B cell (primary cell): ENCODE measurements around the gene TRPM4. TPM values are rescaled to one million over a fixed set of nuclear protein-coding genes. Genes with fewer than 3 reads are reported as not detected.
"Not testable (repeated sequence)": the region's sequence is repeated elsewhere in the genome, so short reads cannot be mapped to it uniquely, and the experiment has no call there.

Experiments used
- ATAC-seq: fragments of 200-7000 bp; cut with Tn5 transposase; one replicate; pipeline ENCODE4 v1.10.0; 2021; ENCODE audit warnings: low read depth, mild to moderate bottlenecking, moderate number of reproducible peaks, moderate library complexity
- CTCF ChIA-PET: fragments of 350-600 bp; sonication (Branson Sonifier 250); formaldehyde crosslinking; loops from one replicate; lab custom pipeline; 2021; ENCODE audit warnings: antibody characterized with exemption, inconsistent platforms; lab: Charles Lee
- POLR2A ChIA-PET: fragments of 350-600 bp; sonication (Branson Sonifier 250); formaldehyde crosslinking; loops from one replicate; lab custom pipeline; 2021; ENCODE audit warnings: antibody characterized with exemption; lab: Charles Lee
- DNase-seq: peaks from one replicate; pipeline ENCODE4 v3.0.0; 2013
- H2AFZ ChIP-seq: 2 replicates; pipeline ENCODE4 v1.6.1; 2012; ENCODE audit warnings: mild to moderate bottlenecking, low read depth, low read length; ENCODE audit not compliant: insufficient read depth, poor library complexity, severe bottlenecking
- H3K27ac ChIP-seq, 2 donors: 1 replicate in 1 of 2; 2 replicates in 1 of 2; pipeline ENCODE4 v1.5.1; 2012 to 2013; ENCODE audit warnings: low read length in 2 of 2, mild to moderate bottlenecking in 2 of 2, moderate library complexity in 1 of 2
- H3K27me3 ChIP-seq, 4 experiments: fragments of 200-600 bp in 1 of 4; sonication (generic) in 1 of 4; replicated peaks in 1 of 4; 1 replicate in 2 of 4; 2 replicates in 2 of 4; pipeline versions ENCODE4 v1.6.1 to v1.7.0; 2013 to 2016; ENCODE audit warnings: low read length in 3 of 4, mild to moderate bottlenecking in 2 of 4, mixed read lengths in 1 of 4, moderate library complexity in 1 of 4; ENCODE audit not compliant: insufficient read depth in 4 of 4, control insufficient read depth in 3 of 4; ENCODE audit errors: control extremely low read depth in 1 of 4
- H3K36me3 ChIP-seq, 2 experiments: replicated peaks in 1 of 2; 1 replicate in 1 of 2; 2 replicates in 1 of 2; pipeline versions ENCODE4 v1.6.1 to v1.7.1; 2013; ENCODE audit warnings: low read length in 1 of 2; ENCODE audit not compliant: insufficient read depth in 2 of 2, control insufficient read depth in 1 of 2; ENCODE audit errors: control extremely low read depth in 1 of 2, extremely low read depth in 1 of 2
- H3K4me1 ChIP-seq, 2 donors: fragments of 200-600 bp in 1 of 2; sonication (generic) in 1 of 2; 1 replicate in 1 of 2; 2 replicates in 1 of 2; pipeline versions ENCODE4 v1.5.1 to v1.6.1; 2013 to 2017; ENCODE audit warnings: low read length in 2 of 2; ENCODE audit not compliant: control insufficient read depth in 2 of 2, insufficient read depth in 2 of 2
- H3K4me2 ChIP-seq: replicated peaks from 2 replicates; pipeline ENCODE3; 2012; ENCODE audit warnings: mild to moderate bottlenecking, low read depth, low read length; ENCODE audit not compliant: poor library complexity, severe bottlenecking
- H3K4me3 ChIP-seq, 5 experiments: fragments of 200-600 bp in 1 of 5; sonication (generic) in 1 of 5; 1 replicate in 3 of 5; 2 replicates in 2 of 5; pipeline versions ENCODE4 v1.5.1 to v1.7.0; 2011 to 2016; ENCODE audit warnings: low read length in 4 of 5, mild to moderate bottlenecking in 4 of 5, low read depth in 2 of 5, control low read depth in 1 of 5, moderate library complexity in 1 of 5; ENCODE audit not compliant: insufficient read depth in 1 of 5; ENCODE audit errors: control extremely low read depth in 1 of 5, extremely low read depth in 1 of 5
- H3K79me2 ChIP-seq: fragments of 200-600 bp; sonication (generic); one replicate; pipeline ENCODE4 v1.6.0; 2016; ENCODE audit warnings: low read length; ENCODE audit not compliant: control insufficient read depth, insufficient read depth
- H3K9ac ChIP-seq: fragments of 200-600 bp; sonication (generic); 2 replicates; pipeline ENCODE4 v1.6.1; 2017; ENCODE audit warnings: mild to moderate bottlenecking, low read length, moderate library complexity
- H3K9me3 ChIP-seq, 3 donors: one replicate each; pipeline versions ENCODE4 v1.6.1 to v1.7.1; 2013; ENCODE audit warnings: low read length in 2 of 3; ENCODE audit not compliant: control insufficient read depth in 2 of 3, insufficient read depth in 1 of 3; ENCODE audit errors: control extremely low read depth in 1 of 3
- H4K20me1 ChIP-seq: 2 replicates; pipeline ENCODE4 v1.6.0; 2012; ENCODE audit warnings: mild to moderate bottlenecking, low read length; ENCODE audit not compliant: insufficient read depth, control insufficient read depth, poor library complexity, severe bottlenecking
- H3K27ac Mint-ChIP-seq: one replicate; pipeline ENCODE4 v1.8.0; 2021; ENCODE audit warnings: mixed read lengths
- H3K27me3 Mint-ChIP-seq: one replicate; pipeline ENCODE4 v1.8.0; 2021; ENCODE audit warnings: mixed read lengths
- H3K4me1 Mint-ChIP-seq: one replicate; pipeline ENCODE4 v1.8.0; 2021; ENCODE audit warnings: mixed read lengths
- H3K4me3 Mint-ChIP-seq: one replicate; pipeline ENCODE4 v1.8.0; 2021; ENCODE audit warnings: mixed read lengths
- H3K9me3 Mint-ChIP-seq: one replicate; pipeline ENCODE4 v1.8.0; 2022; ENCODE audit warnings: mixed read lengths; ENCODE audit not compliant: insufficient read depth
- EZH2 ChIP-seq: IDR thresholded peaks from 2 replicates; pipeline ENCODE4 v1.6.1; 2012; ENCODE audit warnings: borderline replicate concordance, low read depth, mild to moderate bottlenecking, moderate library complexity, low read length; ENCODE audit not compliant: insufficient read depth, poor library complexity, severe bottlenecking
- WGBS: methylation state at CpG from one replicate; pipeline ENCODE4 v1.1.5; 2013; ENCODE audit warnings: missing lambda C conversion rate; ENCODE audit not compliant: insufficient coverage; 5-methylcytosine and 5-hydroxymethylcytosine counted together
- intact Hi-C: fragments of 100-400 bp; cut with micrococcal nuclease; formaldehyde crosslinking; loops from one replicate; pipeline ENCODE4 v1.10.0; 2022
- polyA plus RNA-seq: library from polyadenylated mRNA; depleted of rRNA; stranded (reverse); fragments of >200 nt; gene quantifications from 2 replicates; pipeline ENCODE4 v1.2.3, GENCODE V29; 2012
- total RNA-seq, 2 donors: library from RNA; stranded (reverse); fragments of 120-200 nt in 1 of 2; gene quantifications; 1 replicate in 1 of 2; 2 replicates in 1 of 2; pipeline versions ENCODE4 v1.2.3 to v1.2.4, GENCODE V29; 2013 to 2022
- TF ChIP-seq, protein P1 (sequence below): fragments of 200-600 bp; IDR thresholded peaks from one replicate; pipeline ENCODE4 v1.8.0; 2022; ENCODE audit warnings: antibody characterized with exemption, mild to moderate bottlenecking

TRPM4 gene
- total and polyA plus RNA-seq, 2 donors (not counting 1 experiment from before 2014, with no cell fraction given): 0.24 TPM; not detected in 1

DNA sequence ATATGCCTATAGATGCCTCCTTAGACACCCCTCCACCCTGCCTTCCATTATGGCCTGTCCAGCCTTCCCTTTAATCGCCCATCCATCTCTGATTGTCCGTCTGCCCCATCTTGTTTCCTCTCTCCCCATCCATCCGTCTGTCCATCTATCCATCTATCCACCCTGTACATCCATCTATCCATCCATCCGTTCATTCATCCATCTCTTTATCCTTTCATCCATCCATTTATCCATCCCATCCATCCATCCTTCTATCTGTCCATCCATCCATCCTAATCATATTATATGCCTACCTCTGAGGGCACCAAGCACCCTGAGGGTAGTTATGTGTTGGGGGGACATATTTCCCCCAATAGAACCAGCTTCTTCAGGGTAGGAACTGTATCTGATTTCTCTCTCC lies 23.1 kb downstream of the TRPM4 start:
- Mint-ChIP-seq H3K9me3 (peaks cover 6% of the 10 kb centered on the region), H3K27me3 (peaks cover 5% of the 10 kb centered on the region), H3K4me3 (no peak overlapping the region), H3K4me1 (peaks cover 4% of the 10 kb centered on the region), H3K27ac (no peak overlapping the region)
- no peak overlapping the region for H3K4me2 ChIP-seq
- H3K27me3 ChIP-seq: peaks cover 0 to 7% (median 0%) of the 10 kb centered on the region in 4 experiments
- H3K4me3 ChIP-seq: no peak overlapping the region
- TF ChIP-seq EZH2: no peak
- TF ChIP-seq, protein P1, sequence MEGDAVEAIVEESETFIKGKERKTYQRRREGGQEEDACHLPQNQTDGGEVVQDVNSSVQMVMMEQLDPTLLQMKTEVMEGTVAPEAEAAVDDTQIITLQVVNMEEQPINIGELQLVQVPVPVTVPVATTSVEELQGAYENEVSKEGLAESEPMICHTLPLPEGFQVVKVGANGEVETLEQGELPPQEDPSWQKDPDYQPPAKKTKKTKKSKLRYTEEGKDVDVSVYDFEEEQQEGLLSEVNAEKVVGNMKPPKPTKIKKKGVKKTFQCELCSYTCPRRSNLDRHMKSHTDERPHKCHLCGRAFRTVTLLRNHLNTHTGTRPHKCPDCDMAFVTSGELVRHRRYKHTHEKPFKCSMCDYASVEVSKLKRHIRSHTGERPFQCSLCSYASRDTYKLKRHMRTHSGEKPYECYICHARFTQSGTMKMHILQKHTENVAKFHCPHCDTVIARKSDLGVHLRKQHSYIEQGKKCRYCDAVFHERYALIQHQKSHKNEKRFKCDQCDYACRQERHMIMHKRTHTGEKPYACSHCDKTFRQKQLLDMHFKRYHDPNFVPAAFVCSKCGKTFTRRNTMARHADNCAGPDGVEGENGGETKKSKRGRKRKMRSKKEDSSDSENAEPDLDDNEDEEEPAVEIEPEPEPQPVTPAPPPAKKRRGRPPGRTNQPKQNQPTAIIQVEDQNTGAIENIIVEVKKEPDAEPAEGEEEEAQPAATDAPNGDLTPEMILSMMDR: no peak
- DNase-seq (no peak), ATAC-seq (no peak)
- intact Hi-C loops: no loop called here
- no peak overlapping the region for H2AFZ ChIP-seq
- ChIA-PET POLR2A (no interaction called here), CTCF (no interaction called here)
- H4K20me1 ChIP-seq: no peaks in the 10 kb centered on the region
- no peak overlapping the region for H3K9ac ChIP-seq
- no peaks in the 10 kb centered on the region for H3K36me3 ChIP-seq
- peaks cover 0 to 3% of the 10 kb centered on the region in 2 donors for H3K4me1 ChIP-seq
- peaks cover 0 to 30% (median 4%) of the 10 kb centered on the region in 3 donors for H3K9me3 ChIP-seq
- no peaks in the 10 kb centered on the region for H3K79me2 ChIP-seq
- H3K27ac ChIP-seq: no peak overlapping the region
- 93% methylated on average over 4 of the region's 4 CpGs for WGBS

DNA sequence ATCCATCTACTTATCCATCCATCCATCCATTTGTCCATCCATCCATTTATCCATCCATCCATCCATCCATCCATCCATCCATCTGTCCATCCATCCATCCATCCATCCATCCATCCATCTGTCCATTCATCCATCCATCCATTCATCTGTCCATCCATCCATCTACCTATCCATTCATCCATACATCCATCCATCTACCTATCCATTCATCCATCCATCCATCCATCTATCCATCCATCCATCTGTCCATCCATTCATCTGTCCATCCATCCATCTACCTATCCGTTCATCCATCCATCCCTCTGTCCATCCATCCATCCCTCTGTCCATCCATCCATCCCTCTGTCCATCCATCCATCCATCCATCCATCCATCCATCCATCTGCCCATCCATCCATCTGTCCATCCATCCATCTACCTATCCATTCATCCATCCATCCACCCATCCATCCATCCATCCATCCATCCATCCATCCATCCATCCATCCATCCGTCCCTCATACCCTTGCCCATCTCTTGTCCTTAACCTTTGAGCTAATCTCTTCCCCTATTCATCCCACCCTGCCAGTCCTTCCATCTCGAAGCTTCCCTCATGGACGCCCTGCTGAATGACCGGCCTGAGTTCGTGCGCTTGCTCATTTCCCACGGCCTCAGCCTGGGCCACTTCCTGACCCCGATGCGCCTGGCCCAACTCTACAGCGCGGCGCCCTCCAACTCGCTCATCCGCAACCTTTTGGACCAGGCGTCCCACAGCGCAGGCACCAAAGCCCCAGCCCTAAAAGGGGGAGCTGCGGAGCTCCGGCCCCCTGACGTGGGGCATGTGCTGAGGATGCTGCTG lies 24.6 kb downstream of the TRPM4 start:
- intact Hi-C loops, H3K27ac Mint-ChIP-seq, H3K4me2 ChIP-seq, H3K79me2 ChIP-seq, H3K36me3 ChIP-seq, H3K27ac ChIP-seq, H3K4me3 Mint-ChIP-seq, ATAC-seq, H2AFZ ChIP-seq, H3K4me1 Mint-ChIP-seq, H3K9ac ChIP-seq, DNase-seq, POLR2A ChIA-PET, H3K4me1 ChIP-seq, H3K27me3 ChIP-seq, H3K27me3 Mint-ChIP-seq, H4K20me1 ChIP-seq, H3K4me3 ChIP-seq, CTCF ChIA-PET, H3K9me3 Mint-ChIP-seq: not testable (repeated sequence)
- 96% methylated on average over 20 of the region's 20 CpGs for WGBS
- H3K9me3 ChIP-seq: peaks cover 0 to 30% (median 4%) of the 10 kb centered on the region in 3 donors
